ENCODE data around the gene SIK3.

GRCh38 chr11:117002639-117003299 lies 95.5 kb downstream of the SIK3 start:
- TF ChIP-seq CTCF (IDR thresholded peaks at IDR 0.05) (no peak), POLR2A (IDR thresholded peaks at IDR 0.05) (no peak), EP300 (IDR thresholded peaks at IDR 0.05) (no peak)
